NT2/D1 (cell line): ENCODE results near the gene ADH4.
"Not testable (repeated sequence)": the region's sequence is repeated elsewhere in the genome, so short reads cannot be mapped to it uniquely, and the experiment has no call there.

ENCODE experiments used
- DNase-seq: peaks from one replicate; pipeline ENCODE4 v3.0.0-alpha.2; 2011; ENCODE audit warnings: low read depth, low spot score
- H3K27me3 ChIP-seq: 2 replicates; pipeline ENCODE4 v1.6.0; 2011; ENCODE audit warnings: mild to moderate bottlenecking; ENCODE audit not compliant: insufficient read length, insufficient read depth
- H3K36me3 ChIP-seq: 2 replicates; pipeline ENCODE4 v1.6.1; 2011; ENCODE audit warnings: mild to moderate bottlenecking, low read length, mixed read lengths; ENCODE audit not compliant: insufficient read depth, insufficient read length
- H3K4me1 ChIP-seq: 2 replicates; pipeline ENCODE4 v1.5.1; 2011; ENCODE audit not compliant: insufficient read depth, insufficient read length
- H3K4me3 ChIP-seq: 2 replicates; pipeline ENCODE4 v1.5.1; 2011; ENCODE audit warnings: low read depth; ENCODE audit not compliant: insufficient read length
- H3K9ac ChIP-seq: 2 replicates; pipeline ENCODE4 v1.6.0; 2011; ENCODE audit warnings: low read depth; ENCODE audit not compliant: insufficient read length
- H3K9me3 ChIP-seq: 2 replicates; pipeline ENCODE4 v1.5.1; 2011; ENCODE audit warnings: mild to moderate bottlenecking, low read length; ENCODE audit not compliant: insufficient read depth
- SUZ12 ChIP-seq: IDR thresholded peaks from 2 replicates; pipeline ENCODE4 v1.6.1; 2011; ENCODE audit not compliant: insufficient read length, insufficient read depth; ENCODE audit errors: extremely low read depth
- YY1 ChIP-seq: IDR thresholded peaks from 2 replicates; pipeline ENCODE4 v1.6.1; 2011; ENCODE audit not compliant: insufficient read length, insufficient read depth
- ZNF274 ChIP-seq: IDR thresholded peaks from 2 replicates; pipeline ENCODE4 v1.6.1; 2011; ENCODE audit warnings: mild to moderate bottlenecking, low read depth, low read length

Gene ADH4

DNA sequence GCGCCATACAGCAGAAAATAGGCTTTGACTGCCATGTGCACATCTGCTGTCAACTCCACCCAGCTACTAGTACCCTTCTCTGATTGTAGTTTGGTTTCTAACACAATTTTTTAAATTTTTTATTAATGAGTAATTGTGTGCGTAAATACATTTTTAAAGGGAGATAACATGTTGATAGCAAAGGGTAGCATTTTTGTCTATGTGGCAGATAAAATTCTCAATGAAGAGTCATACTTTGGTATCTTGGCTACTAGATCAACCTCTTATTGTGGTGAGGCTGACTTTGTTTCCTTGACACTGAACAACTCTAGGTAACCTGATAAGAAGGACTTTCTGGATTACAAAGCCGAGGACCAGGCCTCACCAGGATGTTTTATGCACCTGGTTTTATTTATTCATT lies 9.5 kb downstream of the ADH4 start:
- DNase-seq, result no peak
- TF ChIP-seq SUZ12 (no peak), ZNF274 (no peak), YY1 (no peak)
- H3K9me3 ChIP-seq, result peaks cover 4% of the 10 kb centered on the region
- H3K9ac ChIP-seq, result no peak overlapping the region
- no peaks in the 10 kb centered on the region for H3K4me1 ChIP-seq
- H3K27me3 ChIP-seq, result no peaks in the 10 kb centered on the region
- H3K36me3 ChIP-seq, result no peaks in the 10 kb centered on the region
- H3K4me3 ChIP-seq, result no peak overlapping the region

DNA sequence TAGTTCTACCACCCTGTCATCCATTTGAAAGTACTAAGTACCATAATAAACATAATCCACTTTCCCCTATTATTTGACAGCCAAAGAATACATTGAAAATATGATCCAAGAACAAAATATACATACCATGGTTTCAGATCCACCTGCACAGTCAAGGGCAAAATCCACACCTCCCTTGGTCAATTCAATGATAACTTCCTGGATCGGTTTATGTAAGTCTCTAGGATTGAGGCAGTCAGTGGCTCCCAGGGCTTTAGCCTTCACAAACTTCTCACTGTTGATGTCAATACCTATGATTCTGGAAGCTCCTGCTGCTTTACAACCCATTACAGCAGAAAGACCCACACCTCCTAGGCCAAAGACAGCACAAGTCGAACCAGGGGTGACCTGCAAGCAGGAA lies 12.7 kb downstream of the ADH4 start:
- Histone ChIP-seq H3K9me3 (peaks cover 13% of the 10 kb centered on the region), H3K9ac (no peak overlapping the region), H3K4me3 (no peak overlapping the region), H3K27me3 (no peaks in the 10 kb centered on the region), H3K4me1 (no peaks in the 10 kb centered on the region), H3K36me3 (no peaks in the 10 kb centered on the region)
- no peak for TF ChIP-seq SUZ12
- TF ChIP-seq ZNF274, result no peak
- DNase-seq, result no peak

DNA sequence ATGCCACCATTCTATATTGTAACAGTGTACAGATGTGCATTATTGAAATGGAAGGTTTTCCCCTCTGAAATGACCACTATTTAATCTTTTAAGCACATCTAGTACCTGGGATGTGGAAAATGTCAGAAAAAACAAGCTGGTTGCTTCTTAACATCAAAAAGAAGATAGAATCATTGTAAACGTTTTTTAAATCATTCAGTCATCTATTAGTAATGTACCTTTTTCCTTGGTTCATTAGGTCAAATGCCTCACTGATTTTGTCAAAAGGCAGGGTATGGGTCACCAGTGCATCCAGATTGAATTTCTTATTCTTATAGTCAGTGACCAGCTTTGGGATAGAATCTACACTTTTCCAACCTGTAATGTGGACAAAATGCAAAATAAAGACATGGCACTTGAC lies 17.7 kb downstream of the ADH4 start:
- Histone ChIP-seq H3K9me3 (peaks cover 13% of the 10 kb centered on the region), H3K36me3 (no peaks in the 10 kb centered on the region), H3K27me3 (no peaks in the 10 kb centered on the region), H3K9ac (no peak overlapping the region), H3K4me1 (no peaks in the 10 kb centered on the region), H3K4me3 (no peak overlapping the region)
- TF ChIP-seq YY1, result no peak
- TF ChIP-seq SUZ12, result no peak
- no peak for TF ChIP-seq ZNF274
- no peak for DNase-seq

- no peaks in the 10 kb centered on the region for H3K36me3 ChIP-seq
- no peaks in the 10 kb centered on the region for H3K4me1 ChIP-seq
- no peaks in the 10 kb centered on the region for H3K27me3 ChIP-seq
- no peak for DNase-seq
- TF ChIP-seq ZNF274 (no peak), SUZ12 (no peak), YY1 (no peak)
- no peak overlapping the region for H3K4me3 ChIP-seq
- peaks cover 5% of the 10 kb centered on the region; the same call in 1 of the 2 replicates for H3K9me3 ChIP-seq
- H3K9ac ChIP-seq, result no peak overlapping the region
Measured at GRCh38 chr4:99121008-99121407, 23.1 kb downstream of the ADH4 start.

DNA sequence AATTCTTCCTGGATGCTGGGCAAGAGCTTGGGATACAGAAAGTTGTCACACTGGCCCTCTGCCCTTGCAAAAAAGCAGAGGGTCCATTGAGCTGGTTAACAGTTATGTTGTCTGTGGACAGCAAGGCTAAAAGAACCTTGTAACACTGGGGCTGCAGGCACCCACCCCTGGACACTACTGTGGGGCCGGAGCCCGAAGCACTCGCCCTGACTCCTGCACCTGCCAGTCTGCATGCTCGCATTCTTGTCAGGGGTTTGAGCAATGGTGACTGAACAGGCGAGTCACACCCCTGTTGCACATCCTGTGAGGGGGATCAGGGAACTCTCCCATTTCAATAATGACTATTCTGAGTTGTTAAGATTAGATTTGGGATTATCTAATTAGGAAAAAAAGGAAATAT lies 23.6 kb downstream of the ADH4 start:
- Histone ChIP-seq H3K4me3 (no peak overlapping the region), H3K36me3 (no peaks in the 10 kb centered on the region), H3K4me1 (no peaks in the 10 kb centered on the region), H3K9ac (no peak overlapping the region), H3K9me3 (peaks cover 5% of the 10 kb centered on the region; the same call in 1 of the 2 replicates), H3K27me3 (no peaks in the 10 kb centered on the region)
- TF ChIP-seq SUZ12, result no peak
- TF ChIP-seq ZNF274, result no peak
- TF ChIP-seq YY1, result no peak
- no peak for DNase-seq

GRCh38 chr4:99117876-99118693 lies 26.0 kb downstream of the ADH4 start:
- no peaks in the 10 kb centered on the region for H3K27me3 ChIP-seq
- no peak for TF ChIP-seq YY1
- TF ChIP-seq ZNF274, result no peak
- TF ChIP-seq SUZ12, result no peak
- H3K36me3 ChIP-seq, result no peaks in the 10 kb centered on the region
- no peaks in the 10 kb centered on the region for H3K4me1 ChIP-seq
- DNase-seq, result no peak
- H3K9me3 ChIP-seq, result peaks cover 5% of the 10 kb centered on the region; the same call in 1 of the 2 replicates
- H3K4me3 ChIP-seq, result no peak overlapping the region
- H3K9ac ChIP-seq, result no peak overlapping the region

DNA sequence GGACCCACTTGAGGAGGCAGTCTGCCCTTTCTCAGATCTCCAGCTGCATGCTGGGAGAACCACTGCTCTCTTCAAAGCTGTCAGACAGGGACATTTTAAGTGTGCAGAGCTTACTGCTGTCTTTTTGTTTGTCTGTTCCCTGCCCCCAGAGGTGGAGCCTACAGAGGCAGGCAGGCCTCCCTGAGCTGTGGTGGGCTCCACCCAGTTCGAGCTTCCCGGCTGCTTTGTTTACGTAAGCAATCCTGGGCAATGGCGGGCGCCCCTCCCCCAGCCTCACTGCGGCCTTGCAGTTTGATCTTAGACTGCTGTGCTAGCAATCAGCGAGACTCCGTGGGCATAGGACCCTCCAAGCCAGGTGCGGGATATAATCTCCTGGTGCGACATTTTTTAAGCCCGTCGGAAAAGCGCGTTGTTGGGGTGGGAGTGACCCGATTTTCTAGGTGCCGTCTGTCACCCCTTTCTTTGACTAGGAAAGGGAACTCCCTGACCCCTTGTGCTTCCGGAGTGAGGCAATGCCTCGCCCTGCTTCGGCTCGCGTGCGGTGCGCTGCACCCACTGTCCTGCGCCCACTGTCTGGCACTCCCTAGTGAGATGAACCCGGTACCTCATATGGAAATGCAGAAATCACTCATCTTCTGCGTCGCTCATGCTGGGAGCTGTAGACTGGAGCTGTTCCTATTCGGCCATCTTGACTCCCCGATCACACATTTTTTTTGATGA lies 26.8 kb downstream of the ADH4 start:
- H3K4me3 ChIP-seq, H3K4me1 ChIP-seq, H3K9ac ChIP-seq, DNase-seq, H3K27me3 ChIP-seq, H3K36me3 ChIP-seq, H3K9me3 ChIP-seq: not testable (repeated sequence)

DNA sequence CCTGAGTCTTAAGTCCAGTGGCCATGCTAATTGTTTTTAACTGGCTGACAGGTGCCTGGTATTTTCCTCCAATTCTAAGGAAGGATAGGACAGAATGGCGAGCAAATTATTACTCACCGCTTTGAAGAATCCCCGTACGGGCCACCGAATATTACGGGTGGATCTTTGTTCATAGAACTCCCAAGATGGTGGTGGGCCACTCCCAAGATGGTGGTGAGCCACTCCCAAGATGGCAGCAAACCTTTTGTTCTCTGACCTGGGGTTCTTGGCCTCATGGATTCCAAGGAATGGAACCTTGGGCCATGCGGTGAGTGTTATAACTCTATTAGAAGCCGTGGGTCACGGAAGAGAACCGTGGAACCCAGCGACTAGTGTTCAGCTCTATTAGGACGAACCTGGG lies 34.8 kb downstream of the ADH4 start:
- not testable (repeated sequence) for H3K27me3 ChIP-seq, H3K4me1 ChIP-seq, H3K4me3 ChIP-seq, H3K9ac ChIP-seq, DNase-seq, H3K36me3 ChIP-seq, H3K9me3 ChIP-seq
